ENCODE results near the gene SCTR.
A peak's percentile ranks its signal among the peaks of the same experiment; 100 is the strongest.

SCTR gene

DNA sequence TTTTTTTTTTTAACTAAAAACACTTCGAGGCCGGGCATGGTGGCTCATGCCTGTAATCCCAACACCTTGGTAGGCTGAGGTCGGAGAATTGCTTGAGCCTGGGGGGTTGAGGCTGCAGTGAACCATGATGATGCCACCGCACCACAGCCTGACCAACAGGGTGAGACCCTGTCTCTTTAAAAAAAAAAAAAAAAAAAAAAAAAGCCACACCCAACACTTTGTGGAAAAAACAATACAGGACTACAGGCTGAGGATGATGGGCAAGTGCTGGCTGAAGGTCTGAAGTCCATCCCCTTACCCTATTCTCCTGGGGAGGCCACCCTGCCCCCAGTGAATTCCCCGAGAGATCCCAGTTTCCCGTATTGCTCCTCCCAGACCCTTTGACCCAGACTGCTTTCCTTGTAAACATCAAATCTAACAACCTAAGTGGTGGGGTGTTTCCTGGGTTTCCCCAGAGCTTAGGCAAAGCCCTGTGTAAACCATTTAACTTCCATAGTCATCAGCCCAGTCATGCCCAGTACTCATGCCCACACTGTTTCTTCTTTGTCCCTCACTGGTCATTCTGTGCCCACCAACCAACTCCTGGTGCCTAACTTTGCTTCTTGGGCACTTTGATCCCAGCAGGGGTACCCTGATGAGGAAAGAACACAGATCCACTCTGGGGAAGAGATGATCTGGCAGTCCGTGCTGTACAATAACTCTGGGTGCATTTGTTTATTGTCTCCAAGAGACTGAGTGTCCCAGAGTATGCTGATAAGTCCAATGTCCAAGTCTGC is 98.5 kb downstream of the SCTR start:
- Histone ChIP-seq H3K9ac (ENCODE audit: low read depth in 1 of 2, low read length in 2 of 2) (peak overlapping the region; percentile 45 to 55), H3K4me1 (ENCODE audit: control insufficient read depth in 1 of 2, insufficient read depth in 2 of 2, low read length in 2 of 2) (peaks cover 84 to 96% of the 10 kb centered on the region in 2 donors)

DNA sequence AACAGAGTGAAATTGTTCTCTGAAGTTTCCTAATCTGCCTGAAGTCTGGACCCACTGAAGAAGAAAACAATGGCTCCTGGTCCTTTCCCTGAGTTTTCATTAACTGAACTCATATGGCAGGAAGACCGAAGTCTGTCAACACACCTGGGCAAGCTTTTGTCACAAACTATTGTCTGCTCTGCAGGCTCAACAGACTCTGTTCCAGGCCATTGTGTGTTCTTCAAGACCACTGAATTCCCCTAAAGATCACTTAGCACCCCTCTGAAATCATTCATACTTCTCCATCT is 99.2 kb downstream of the SCTR start:
- H3K27me3 ChIP-seq (ENCODE audit: control insufficient read depth in 1 of 2, insufficient read depth in 2 of 2, low read length in 2 of 2), result no peaks in the 10 kb centered on the region
- no peaks in the 10 kb centered on the region for H3K36me3 ChIP-seq (ENCODE audit: control insufficient read depth in 1 of 2, insufficient read depth in 2 of 2, low read length in 2 of 2)
- no peaks in the 10 kb centered on the region for H3K9me3 ChIP-seq (ENCODE audit: control insufficient read depth in 1 of 2, low read length in 2 of 2)
- H3K4me3 ChIP-seq (ENCODE audit: low read depth in 1 of 2, low read length in 2 of 2), result no peak overlapping the region
- peaks cover 87 to 95% of the 10 kb centered on the region in 2 donors for H3K4me1 ChIP-seq (ENCODE audit: control insufficient read depth in 1 of 2, insufficient read depth in 2 of 2, low read length in 2 of 2)
- no peak overlapping the region for H3K27ac ChIP-seq (ENCODE audit: low read depth, low read length)
- H3K9ac ChIP-seq (ENCODE audit: low read depth in 1 of 2, low read length in 2 of 2), result no peak overlapping the region

More for the DNA sequence above, 98.5 kb downstream of the SCTR start:
- H3K27ac ChIP-seq (ENCODE audit: low read depth, low read length), result peak overlapping the region; percentile 73
- no peaks in the 10 kb centered on the region for H3K36me3 ChIP-seq (ENCODE audit: control insufficient read depth in 1 of 2, insufficient read depth in 2 of 2, low read length in 2 of 2)
- H3K9me3 ChIP-seq (ENCODE audit: control insufficient read depth in 1 of 2, low read length in 2 of 2), result no peaks in the 10 kb centered on the region
- H3K4me3 ChIP-seq (ENCODE audit: low read depth in 1 of 2, low read length in 2 of 2), result peak overlapping the region; percentile 36 to 46
- no peaks in the 10 kb centered on the region for H3K27me3 ChIP-seq (ENCODE audit: control insufficient read depth in 1 of 2, insufficient read depth in 2 of 2, low read length in 2 of 2)

DNA sequence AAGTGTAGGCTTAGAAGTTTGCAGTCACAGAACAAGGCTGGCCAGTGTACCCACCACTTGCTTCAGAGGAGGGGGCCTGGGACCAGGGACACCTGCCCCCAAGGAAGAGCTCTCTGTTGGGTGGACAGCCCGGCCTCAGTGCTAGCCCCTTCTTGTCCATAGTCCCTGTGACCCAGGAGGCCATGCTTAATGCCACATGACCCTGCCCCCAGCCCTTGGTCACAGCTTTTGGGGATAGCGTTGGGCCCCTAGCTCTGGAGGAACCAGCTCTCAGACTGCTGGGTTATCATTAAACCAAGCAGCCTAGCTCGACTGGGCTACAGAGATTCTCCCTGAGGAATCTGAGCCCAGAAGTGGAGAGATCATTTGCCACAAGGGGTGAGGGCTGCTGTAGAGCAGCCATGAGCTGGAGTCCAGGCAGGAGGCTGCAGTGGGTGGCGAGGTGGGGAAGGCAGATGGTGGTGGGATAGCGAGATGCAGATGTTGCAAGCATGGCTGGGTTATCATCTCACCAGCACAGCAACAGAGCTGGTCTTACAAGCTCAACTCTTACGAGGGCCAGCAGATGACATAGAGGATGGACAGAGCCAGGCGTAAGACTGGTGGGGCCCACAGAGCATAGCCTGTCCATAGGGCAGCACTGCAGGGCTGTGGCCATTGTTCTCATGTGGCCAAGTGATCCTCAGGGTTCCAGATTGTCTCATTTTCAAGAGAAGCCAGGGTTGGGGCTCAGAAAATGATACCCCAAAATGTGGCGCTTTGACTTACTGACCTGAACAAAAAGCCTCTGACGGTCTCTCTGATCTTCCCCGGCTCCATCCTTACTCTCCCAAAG is 99.8 kb downstream of the SCTR start:
- peaks cover 88 to 94% of the 10 kb centered on the region in 2 donors for H3K4me1 ChIP-seq (ENCODE audit: control insufficient read depth in 1 of 2, insufficient read depth in 2 of 2, low read length in 2 of 2)
- H3K27me3 ChIP-seq (ENCODE audit: control insufficient read depth in 1 of 2, insufficient read depth in 2 of 2, low read length in 2 of 2), result no peaks in the 10 kb centered on the region
- H3K4me3 ChIP-seq (ENCODE audit: low read depth in 1 of 2, low read length in 2 of 2), result no peak overlapping the region
- no peaks in the 10 kb centered on the region for H3K9me3 ChIP-seq (ENCODE audit: control insufficient read depth in 1 of 2, low read length in 2 of 2)
- no peaks in the 10 kb centered on the region for H3K36me3 ChIP-seq (ENCODE audit: control insufficient read depth in 1 of 2, insufficient read depth in 2 of 2, low read length in 2 of 2)
- H3K27ac ChIP-seq (ENCODE audit: low read depth, low read length), result no peak overlapping the region
- no peak overlapping the region for H3K9ac ChIP-seq (ENCODE audit: low read depth in 1 of 2, low read length in 2 of 2)

DNA sequence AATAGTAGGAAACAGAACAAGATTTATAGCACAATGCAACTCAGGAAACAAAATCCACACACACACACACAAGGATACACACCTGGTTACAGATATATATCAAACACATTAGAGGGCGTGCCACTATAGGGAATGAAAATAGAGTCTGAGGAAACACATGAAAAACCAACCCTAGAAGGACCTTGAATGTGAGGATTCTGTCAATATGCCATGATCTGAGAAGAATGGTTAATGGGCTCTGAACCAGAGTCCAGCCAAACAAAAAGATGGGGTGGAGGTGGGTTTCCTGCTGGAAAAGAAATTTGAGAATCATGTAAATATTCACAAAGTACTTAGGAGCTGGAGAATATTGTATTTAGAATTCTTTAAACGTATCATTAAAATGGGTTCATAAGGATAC is 100.5 kb downstream of the SCTR start:
- H3K36me3 ChIP-seq (ENCODE audit: control insufficient read depth in 1 of 2, insufficient read depth in 2 of 2, low read length in 2 of 2), result no peaks in the 10 kb centered on the region
- no peaks in the 10 kb centered on the region for H3K9me3 ChIP-seq (ENCODE audit: control insufficient read depth in 1 of 2, low read length in 2 of 2)
- H3K4me1 ChIP-seq (ENCODE audit: control insufficient read depth in 1 of 2, insufficient read depth in 2 of 2, low read length in 2 of 2), result peaks cover 81 to 87% of the 10 kb centered on the region in 2 donors
- H3K27me3 ChIP-seq (ENCODE audit: control insufficient read depth in 1 of 2, insufficient read depth in 2 of 2, low read length in 2 of 2), result no peaks in the 10 kb centered on the region
- no peak overlapping the region for H3K27ac ChIP-seq (ENCODE audit: low read depth, low read length)
- no peak overlapping the region for H3K4me3 ChIP-seq (ENCODE audit: low read depth in 1 of 2, low read length in 2 of 2)
- no peak overlapping the region for H3K9ac ChIP-seq (ENCODE audit: low read depth in 1 of 2, low read length in 2 of 2)

DNA sequence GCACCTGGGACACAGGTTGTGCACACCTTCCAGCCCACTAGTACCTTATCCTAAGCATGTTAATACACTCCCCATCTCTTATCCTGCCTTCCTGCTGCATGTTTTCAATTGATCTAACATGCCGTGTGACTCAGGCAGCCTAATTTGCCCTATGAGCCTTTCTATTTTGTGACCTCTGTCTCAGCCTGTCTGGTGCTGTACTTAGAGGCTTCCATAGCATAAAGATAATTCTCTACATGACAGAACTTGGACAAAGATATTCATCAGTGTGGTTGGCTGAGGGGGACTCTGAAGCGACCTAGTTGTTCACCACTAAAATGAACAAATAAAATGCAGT is 101.2 kb downstream of the SCTR start:
- no peaks in the 10 kb centered on the region for H3K9me3 ChIP-seq (ENCODE audit: control insufficient read depth in 1 of 2, low read length in 2 of 2)
- H3K9ac ChIP-seq (ENCODE audit: low read depth in 1 of 2, low read length in 2 of 2), result peak overlapping the region in 1 of 2 donors; percentile 1
- H3K4me1 ChIP-seq (ENCODE audit: control insufficient read depth in 1 of 2, insufficient read depth in 2 of 2, low read length in 2 of 2), result peaks cover 74 to 82% of the 10 kb centered on the region in 2 donors
- H3K27ac ChIP-seq (ENCODE audit: low read depth, low read length), result no peak overlapping the region
- no peaks in the 10 kb centered on the region for H3K36me3 ChIP-seq (ENCODE audit: control insufficient read depth in 1 of 2, insufficient read depth in 2 of 2, low read length in 2 of 2)
- no peak overlapping the region for H3K4me3 ChIP-seq (ENCODE audit: low read depth in 1 of 2, low read length in 2 of 2)
- no peaks in the 10 kb centered on the region for H3K27me3 ChIP-seq (ENCODE audit: control insufficient read depth in 1 of 2, insufficient read depth in 2 of 2, low read length in 2 of 2)

DNA sequence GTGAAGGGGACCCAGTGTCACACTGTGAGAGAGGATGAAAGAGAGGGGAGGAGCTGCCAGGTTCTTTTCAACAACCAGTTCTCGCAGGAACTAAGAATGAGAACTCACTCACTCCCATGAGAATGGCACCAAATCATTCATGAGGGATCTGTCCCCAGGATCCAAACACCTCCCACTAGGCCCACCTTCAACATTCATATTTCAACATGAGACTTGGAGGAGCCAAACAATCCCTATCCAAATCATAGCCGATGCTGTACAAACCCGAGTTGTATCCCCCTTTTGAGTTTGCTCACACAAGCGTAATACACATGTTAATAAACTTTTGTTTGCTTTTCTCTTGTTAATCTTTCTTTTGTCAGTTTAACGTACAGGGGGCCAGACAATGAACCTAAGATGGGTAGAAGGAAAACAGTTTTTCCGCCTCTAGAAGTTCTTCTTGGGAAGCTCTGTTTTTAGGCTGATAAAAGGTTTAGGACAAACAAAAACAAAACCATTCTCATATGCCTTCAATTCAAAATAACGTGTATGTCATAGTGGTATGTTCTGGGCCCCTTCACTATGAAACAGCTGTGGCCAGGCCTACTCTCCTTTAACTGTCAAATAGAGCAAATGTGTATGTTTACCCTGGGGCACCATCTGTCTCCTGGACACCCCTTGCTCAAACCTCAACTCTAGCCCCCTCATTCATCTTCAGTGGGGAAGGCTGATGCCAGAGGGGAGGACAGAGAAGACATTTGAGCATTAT is 101.7 kb downstream of the SCTR start:
- no peaks in the 10 kb centered on the region for H3K9me3 ChIP-seq (ENCODE audit: control insufficient read depth in 1 of 2, low read length in 2 of 2)
- H3K27ac ChIP-seq (ENCODE audit: low read depth, low read length), result no peak overlapping the region
- no peak overlapping the region for H3K4me3 ChIP-seq (ENCODE audit: low read depth in 1 of 2, low read length in 2 of 2)
- peaks cover 69 to 80% of the 10 kb centered on the region in 2 donors for H3K4me1 ChIP-seq (ENCODE audit: control insufficient read depth in 1 of 2, insufficient read depth in 2 of 2, low read length in 2 of 2)
- no peaks in the 10 kb centered on the region for H3K27me3 ChIP-seq (ENCODE audit: control insufficient read depth in 1 of 2, insufficient read depth in 2 of 2, low read length in 2 of 2)
- peak overlapping the region; percentile 1 to 16 for H3K9ac ChIP-seq (ENCODE audit: low read depth in 1 of 2, low read length in 2 of 2)
- H3K36me3 ChIP-seq (ENCODE audit: control insufficient read depth in 1 of 2, insufficient read depth in 2 of 2, low read length in 2 of 2), result no peaks in the 10 kb centered on the region

DNA sequence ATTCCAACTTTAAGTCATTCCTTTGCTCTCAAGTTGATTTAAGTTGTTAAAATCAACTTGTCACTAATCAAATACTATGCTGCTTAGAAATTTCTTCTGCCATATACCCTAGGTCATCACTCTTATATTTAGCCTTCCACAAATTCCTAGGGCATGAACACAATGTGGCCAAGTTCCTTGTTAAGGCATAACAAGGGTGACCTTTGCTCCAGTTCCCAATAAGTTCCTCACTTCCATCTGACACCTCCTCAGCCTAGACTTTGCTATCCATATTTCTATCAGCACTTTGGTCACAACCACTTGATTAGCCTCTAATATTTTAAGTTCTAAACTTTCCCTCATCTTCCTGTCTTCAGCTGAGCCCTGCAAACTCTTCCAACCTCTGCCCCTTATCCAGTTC is 102.5 kb downstream of the SCTR start:
- H3K27me3 ChIP-seq (ENCODE audit: control insufficient read depth in 1 of 2, insufficient read depth in 2 of 2, low read length in 2 of 2), result no peaks in the 10 kb centered on the region
- peaks cover 61 to 72% of the 10 kb centered on the region in 2 donors for H3K4me1 ChIP-seq (ENCODE audit: control insufficient read depth in 1 of 2, insufficient read depth in 2 of 2, low read length in 2 of 2)
- H3K27ac ChIP-seq (ENCODE audit: low read depth, low read length), result no peak overlapping the region
- no peaks in the 10 kb centered on the region for H3K36me3 ChIP-seq (ENCODE audit: control insufficient read depth in 1 of 2, insufficient read depth in 2 of 2, low read length in 2 of 2)
- no peak overlapping the region for H3K9ac ChIP-seq (ENCODE audit: low read depth in 1 of 2, low read length in 2 of 2)
- no peak overlapping the region for H3K4me3 ChIP-seq (ENCODE audit: low read depth in 1 of 2, low read length in 2 of 2)
- H3K9me3 ChIP-seq (ENCODE audit: control insufficient read depth in 1 of 2, low read length in 2 of 2), result no peaks in the 10 kb centered on the region

DNA sequence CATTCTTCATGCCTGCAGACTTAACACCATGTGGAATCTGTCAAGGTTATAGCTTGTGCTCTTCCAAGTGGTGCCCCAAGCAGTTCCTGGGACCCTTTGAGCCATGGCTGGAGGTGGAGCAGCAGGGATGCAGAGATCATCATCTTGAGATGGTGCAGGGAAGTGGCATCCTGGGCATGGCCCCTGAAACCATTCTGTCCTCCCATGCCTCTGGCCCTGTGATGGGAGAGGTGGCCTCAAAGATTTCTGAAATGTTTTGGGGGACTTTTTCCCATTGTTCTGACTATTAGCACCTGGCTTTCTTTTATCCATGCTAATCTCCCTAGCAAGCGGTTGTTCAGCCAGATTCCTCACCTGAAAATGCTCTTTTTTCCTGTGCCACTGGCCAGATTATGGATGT is 103.0 kb downstream of the SCTR start:
- no peaks in the 10 kb centered on the region for H3K36me3 ChIP-seq (ENCODE audit: control insufficient read depth in 1 of 2, insufficient read depth in 2 of 2, low read length in 2 of 2)
- H3K27ac ChIP-seq (ENCODE audit: low read depth, low read length), result no peak overlapping the region
- H3K9ac ChIP-seq (ENCODE audit: low read depth in 1 of 2, low read length in 2 of 2), result no peak overlapping the region
- H3K4me3 ChIP-seq (ENCODE audit: low read depth in 1 of 2, low read length in 2 of 2), result no peak overlapping the region
- no peaks in the 10 kb centered on the region for H3K27me3 ChIP-seq (ENCODE audit: control insufficient read depth in 1 of 2, insufficient read depth in 2 of 2, low read length in 2 of 2)
- H3K9me3 ChIP-seq (ENCODE audit: control insufficient read depth in 1 of 2, low read length in 2 of 2), result no peaks in the 10 kb centered on the region
- H3K4me1 ChIP-seq (ENCODE audit: control insufficient read depth in 1 of 2, insufficient read depth in 2 of 2, low read length in 2 of 2), result peaks cover 56 to 68% of the 10 kb centered on the region in 2 donors

DNA sequence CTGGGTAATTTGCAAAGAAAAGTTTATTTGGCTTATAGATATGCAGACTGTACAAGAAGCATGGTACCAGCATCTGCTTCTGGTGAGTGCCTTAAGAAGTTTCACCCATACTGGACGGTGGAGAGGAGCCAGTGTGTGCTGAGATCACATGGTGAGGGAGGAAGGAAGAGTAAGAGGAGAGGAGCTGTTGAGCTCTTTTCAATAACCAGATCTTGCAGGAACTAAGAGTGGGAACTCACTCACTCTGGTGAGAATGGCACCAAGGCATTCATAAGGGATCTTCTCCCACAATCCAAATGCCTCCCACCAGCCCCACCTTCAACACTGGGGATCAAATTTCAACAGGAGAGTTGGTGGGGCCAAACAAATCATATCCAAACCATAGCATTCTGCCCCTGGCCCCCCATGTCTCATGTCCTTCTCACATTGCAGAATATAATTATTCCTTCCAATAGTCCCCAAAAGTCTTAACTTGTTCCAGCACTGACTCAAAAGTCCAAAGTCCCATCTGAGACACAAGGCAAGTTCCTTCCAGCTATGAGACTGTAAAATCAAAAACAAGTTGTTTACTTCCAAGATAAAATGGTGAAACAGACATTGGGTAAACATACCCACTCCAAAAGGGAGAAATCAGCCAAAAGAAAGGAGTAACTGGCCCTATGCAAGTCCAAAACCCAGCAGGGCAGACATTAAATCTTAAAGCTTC is 104.3 kb downstream of the SCTR start:
- Histone ChIP-seq H3K9ac (ENCODE audit: low read depth in 1 of 2, low read length in 2 of 2) (no peak overlapping the region), H3K9me3 (ENCODE audit: control insufficient read depth in 1 of 2, low read length in 2 of 2) (no peaks in the 10 kb centered on the region), H3K36me3 (ENCODE audit: control insufficient read depth in 1 of 2, insufficient read depth in 2 of 2, low read length in 2 of 2) (no peaks in the 10 kb centered on the region), H3K27me3 (ENCODE audit: control insufficient read depth in 1 of 2, insufficient read depth in 2 of 2, low read length in 2 of 2) (no peaks in the 10 kb centered on the region), H3K4me3 (ENCODE audit: low read depth in 1 of 2, low read length in 2 of 2) (no peak overlapping the region), H3K4me1 (ENCODE audit: control insufficient read depth in 1 of 2, insufficient read depth in 2 of 2, low read length in 2 of 2) (peaks cover 44 to 54% of the 10 kb centered on the region in 2 donors), H3K27ac (ENCODE audit: low read depth, low read length) (no peak overlapping the region)

Measured in duodenal mucosa (tissue), 2 donors.